Measurements from ENCODE around the gene TNFRSF4.
"Not testable (repeated sequence)": the region's sequence is repeated elsewhere in the genome, so short reads cannot be mapped to it uniquely, and the experiment has no call there.

The TNFRSF4 gene

GRCh38 chr1:1213345-1214265 is at the start of gene TNFRSF4:
Gene TNFRSF4 (minus strand): TSS chr1:1214153. CDS start chr1:1214127, 26 bp downstream.
- Histone ChIP-seq H3K4me3 (peak within 1 kb of the TSS; percentile 6 to 37 (median 18)), H3K27ac (peak within 1 kb of the TSS in 20 of 21 experiments; percentile 13 to 87 (median 64))

DNA sequence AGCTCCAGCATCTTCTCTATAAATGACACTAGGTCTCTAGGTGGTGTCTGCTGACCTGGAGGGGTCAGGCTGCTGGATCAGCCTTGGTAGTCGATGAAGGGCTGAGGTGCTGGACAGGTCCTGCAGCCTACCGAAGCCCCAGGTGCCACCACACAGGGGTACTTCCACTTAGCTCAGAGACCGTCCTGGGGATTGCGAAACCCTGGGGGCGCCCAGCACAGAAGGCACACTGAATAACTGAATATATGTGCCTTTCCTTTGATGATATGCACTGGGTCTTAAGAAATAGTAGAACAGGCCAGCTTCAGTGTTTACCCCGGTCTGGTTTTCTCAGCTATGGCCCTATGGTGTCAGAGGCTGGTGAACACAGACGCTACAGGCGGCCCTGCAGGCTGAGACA is 48.8 kb upstream of the TNFRSF4 start:
- H3K4me3 ChIP-seq: no peak overlapping the region
- no peak overlapping the region for H3K27ac ChIP-seq

GRCh38 chr1:1262071-1262470 is 48.1 kb upstream of the TNFRSF4 start:
- H3K27ac ChIP-seq: no peak overlapping the region

GRCh38 chr1:1260843-1261560 is 47.0 kb upstream of the TNFRSF4 start:
- no peak overlapping the region for H3K4me3 ChIP-seq
- peak overlapping the region in 1 of 21 experiments; percentile 46 for H3K27ac ChIP-seq

More at GRCh38 chr1:1262071-1262470, 48.1 kb upstream of the TNFRSF4 start:
- H3K4me3 ChIP-seq: no peak overlapping the region

GRCh38 chr1:1259951-1260600 is 46.1 kb upstream of the TNFRSF4 start:
- peak overlapping the region in 1 of 21 experiments; percentile 46 for H3K27ac ChIP-seq

DNA sequence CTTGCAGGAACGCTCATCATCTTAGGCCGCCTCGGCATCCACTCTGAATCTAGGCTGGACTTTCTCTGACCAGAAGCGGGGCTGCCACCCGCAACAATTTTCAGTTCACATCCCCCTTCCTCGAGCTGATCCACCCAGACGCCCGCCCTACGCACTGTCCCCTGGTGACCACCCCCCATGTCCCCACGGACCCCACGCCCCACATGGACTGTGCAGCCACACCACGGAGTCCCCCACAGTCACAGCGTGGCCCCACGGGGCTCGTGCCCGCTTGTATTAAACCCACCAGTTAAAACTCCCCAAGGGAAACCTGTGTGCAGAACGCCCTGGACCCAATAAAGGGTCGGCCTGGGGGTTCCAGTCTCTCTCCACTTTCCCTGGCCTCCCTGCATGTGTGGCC is 45.6 kb upstream of the TNFRSF4 start:
- no peak overlapping the region for H3K27ac ChIP-seq
- no peak overlapping the region for H3K4me3 ChIP-seq

More at GRCh38 chr1:1259951-1260600, 46.1 kb upstream of the TNFRSF4 start:
- H3K4me3 ChIP-seq: no peak overlapping the region

DNA sequence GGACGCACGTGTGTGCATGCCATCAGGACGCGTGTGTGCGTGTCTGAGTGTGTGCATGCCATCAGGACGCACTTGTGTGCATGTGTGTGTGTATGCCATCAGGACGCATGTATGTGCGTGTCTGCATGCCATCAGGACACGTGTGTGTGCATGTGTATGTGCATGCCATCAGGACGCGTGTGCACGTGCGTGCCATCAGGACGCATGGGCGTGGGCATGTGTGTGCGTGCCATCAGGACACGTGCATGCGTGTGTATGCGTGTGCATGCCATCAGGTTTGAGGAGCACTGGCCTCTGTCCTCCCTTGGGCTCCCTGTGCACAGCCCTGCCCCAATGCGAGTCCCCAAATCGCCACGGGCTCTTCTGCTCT is 45.2 kb upstream of the TNFRSF4 start:
- H3K4me3 ChIP-seq: no peak overlapping the region
- no peak overlapping the region for H3K27ac ChIP-seq

- Histone ChIP-seq H3K4me3 (no peak overlapping the region), H3K27ac (no peak overlapping the region)
These were observed 43.3 kb upstream of the TNFRSF4 start for GRCh38 chr1:1256956-1257871.

DNA sequence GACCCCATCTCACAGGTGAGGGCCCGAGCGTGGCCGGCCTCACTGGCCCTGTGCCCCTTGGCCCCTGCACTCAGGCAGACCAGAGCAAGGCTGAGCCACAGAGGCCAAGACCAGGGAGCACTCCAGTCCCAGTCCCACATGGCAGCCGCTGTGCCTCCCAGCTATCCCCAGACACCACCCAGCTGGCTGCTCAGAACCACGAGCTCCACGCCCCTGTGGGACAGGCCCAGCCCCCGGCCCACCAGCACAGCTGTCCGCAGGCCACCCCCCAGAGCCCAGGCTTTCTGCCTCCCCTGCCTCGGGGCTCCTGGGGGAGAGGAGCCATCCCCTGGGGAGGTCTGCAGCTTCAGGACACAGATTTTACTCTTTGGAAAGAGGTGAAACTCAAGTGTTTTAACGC is 41.7 kb upstream of the TNFRSF4 start:
- H3K4me3 ChIP-seq: no peak overlapping the region
- no peak overlapping the region for H3K27ac ChIP-seq

DNA sequence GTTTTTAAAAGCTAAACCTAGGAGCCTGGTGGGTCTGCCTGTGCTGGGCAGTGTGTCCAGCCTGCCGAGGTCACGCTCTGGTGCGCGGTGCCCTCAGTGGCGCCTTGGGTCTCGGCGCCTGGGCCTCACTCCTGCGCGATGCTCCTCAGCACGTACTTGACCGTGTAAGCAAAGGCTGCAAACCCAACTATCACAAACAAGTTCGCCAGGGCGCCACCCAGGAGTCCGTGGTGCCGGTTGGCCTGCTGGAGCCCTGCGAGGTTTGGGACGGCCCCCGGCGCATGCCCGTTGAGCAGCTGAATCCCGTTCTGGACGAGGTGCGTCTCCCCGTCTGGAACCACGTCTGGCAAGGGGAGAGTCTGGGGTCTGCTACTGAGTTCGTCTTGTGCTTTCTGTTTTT is 41.1 kb upstream of the TNFRSF4 start:
- Histone ChIP-seq H3K27ac (no peak overlapping the region), H3K4me3 (no peak overlapping the region)

- Histone ChIP-seq H3K27ac (no peak overlapping the region), H3K4me3 (no peak overlapping the region)
These were observed 40.7 kb upstream of the TNFRSF4 start for GRCh38 chr1:1254667-1254998.

- no peak overlapping the region for H3K27ac ChIP-seq
- no peak overlapping the region for H3K4me3 ChIP-seq
These were observed 40.2 kb upstream of the TNFRSF4 start for GRCh38 chr1:1253972-1254666.

DNA sequence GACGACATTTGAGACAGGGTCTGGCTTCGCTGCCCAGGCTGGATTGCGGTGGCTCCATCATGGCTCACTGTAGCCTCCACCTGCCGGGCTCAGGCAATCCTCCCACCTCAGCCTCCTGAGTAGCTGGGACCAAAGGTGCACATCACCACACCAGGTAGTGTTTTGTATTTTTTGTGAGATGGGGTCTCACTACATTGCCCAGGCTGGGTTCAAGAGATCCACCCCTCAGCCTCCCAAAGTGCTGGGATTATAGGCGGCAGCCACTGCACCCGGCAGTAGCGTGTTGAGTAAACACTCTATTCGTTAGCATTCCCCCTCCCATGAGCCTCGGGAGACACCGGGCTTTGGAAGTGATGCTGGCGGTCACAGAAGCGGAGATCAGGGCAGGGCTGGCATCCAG is 39.4 kb upstream of the TNFRSF4 start:
- H3K4me3 ChIP-seq: no peak overlapping the region
- no peak overlapping the region for H3K27ac ChIP-seq

DNA sequence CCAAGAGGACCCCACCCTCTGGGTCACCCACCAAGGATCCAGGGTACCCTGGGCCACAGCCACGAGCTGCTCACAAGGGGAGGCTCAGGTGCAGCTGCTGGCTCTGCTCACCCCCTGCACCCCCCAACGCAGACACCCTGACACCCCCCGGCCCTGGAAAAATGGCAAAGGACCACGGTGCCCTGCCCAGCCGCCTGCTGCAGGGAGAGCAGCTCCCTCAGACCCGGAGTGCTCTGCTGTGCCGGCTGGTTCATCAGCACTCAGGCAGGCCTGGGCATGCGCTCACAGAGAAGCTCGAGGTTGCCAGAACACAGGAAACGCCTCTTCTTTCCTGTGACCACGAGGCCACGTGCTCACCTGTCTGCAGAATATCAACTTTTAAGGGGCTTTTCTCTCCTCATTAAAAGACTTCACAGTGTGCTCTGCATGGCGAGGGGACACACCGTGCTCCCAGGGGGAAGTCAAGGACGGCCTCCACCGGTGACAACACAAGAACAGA is 36.9 kb upstream of the TNFRSF4 start:
- Histone ChIP-seq H3K4me3 (no peak overlapping the region), H3K27ac (peak overlapping the region in 12 of 21 experiments; percentile 12 to 86 (median 58))

GRCh38 chr1:1248009-1248913 is 34.3 kb upstream of the TNFRSF4 start:
- H3K4me3 ChIP-seq: not testable (repeated sequence)

GRCh38 chr1:1247341-1247913 is 33.5 kb upstream of the TNFRSF4 start:
- peak overlapping the region in 1 of 21 experiments; percentile 32 for H3K27ac ChIP-seq
- no peak overlapping the region for H3K4me3 ChIP-seq

More at GRCh38 chr1:1248009-1248913, 34.3 kb upstream of the TNFRSF4 start:
- not testable (repeated sequence) for H3K27ac ChIP-seq

Data from skin epidermis (tissue), 12 donors.